Ascending aorta (tissue), 2 donors: ENCODE data around the gene ADGRE1. TPM values are rescaled to one million over a fixed set of nuclear protein-coding genes. Genes with fewer than 3 reads are reported as not detected.

Experiments
- DNase-seq, 2 donors: peaks; one replicate each; pipeline ENCODE4 v3.0.0-alpha.2; 2019; ENCODE audit warnings: low spot score in 2 of 2
- H3K27ac ChIP-seq, 2 donors: fragments of 200-600 bp; sonication (generic); one replicate each; pipeline ENCODE4 v1.5.1; 2016 to 2017; ENCODE audit warnings: mild to moderate bottlenecking in 1 of 2
- H3K27me3 ChIP-seq: fragments of 200-600 bp; sonication (generic); one replicate; pipeline ENCODE4 v1.5.1; 2017
- H3K36me3 ChIP-seq, 2 donors: fragments of 200-600 bp; sonication (generic); one replicate each; pipeline ENCODE4 v1.5.1; 2016
- H3K4me1 ChIP-seq, 2 donors: fragments of 200-600 bp; sonication (generic); one replicate each; pipeline ENCODE4 v1.5.1; 2016 to 2017; ENCODE audit warnings: mild to moderate bottlenecking in 1 of 2
- H3K4me3 ChIP-seq, 2 donors: fragments of 200-600 bp; sonication (generic); one replicate each; pipeline ENCODE4 v1.5.1; 2016 to 2017; ENCODE audit warnings: mild to moderate bottlenecking in 1 of 2
- H3K9me3 ChIP-seq, 2 donors: fragments of 200-600 bp; sonication (generic); one replicate each; pipeline ENCODE4 v1.5.1; 2016
- CTCF ChIP-seq, 3 experiments: fragments of 200-600 bp in 2 of 3; fragments of 450-650 bp in 1 of 3; sonication (generic) in 2 of 3; IDR thresholded peaks; one replicate each; pipeline ENCODE4 v1.5.1; 2016 to 2019; ENCODE audit warnings: antibody characterized with exemption in 3 of 3, mild to moderate bottlenecking in 1 of 3, moderate library complexity in 1 of 3
- intact Hi-C: fragments of 100-400 bp; cut with DNase I; formaldehyde crosslinking; loops from one replicate; pipeline ENCODE4 v1.15.1; 2023
- total RNA-seq: library from RNA; depleted of rRNA; stranded (reverse); fragments of >200 nt; gene quantifications from one replicate; pipeline ENCODE4 v1.1.0, GENCODE V29; 2016

ADGRE1 gene
- total RNA-seq, 1 donor from 2014 or later: not detected

GRCh38 chr19:6849876-6850275 lies 37.5 kb upstream of the ADGRE1 start:
- Histone ChIP-seq H3K4me3 (no peak overlapping the region), H3K27me3 (no peaks in the 10 kb centered on the region), H3K27ac (no peak overlapping the region), H3K9me3 (no peaks in the 10 kb centered on the region), H3K4me1 (no peaks in the 10 kb centered on the region), H3K36me3 (no peaks in the 10 kb centered on the region)
- intact Hi-C loops: no loop called here
- no peak for DNase-seq
- TF ChIP-seq CTCF (IDR thresholded peaks at IDR 0.05): no peak

- no peak for DNase-seq
- intact Hi-C loops: no loop called here
- Histone ChIP-seq H3K27ac (no peak overlapping the region), H3K4me3 (no peak overlapping the region), H3K9me3 (no peaks in the 10 kb centered on the region), H3K36me3 (no peaks in the 10 kb centered on the region), H3K27me3 (no peaks in the 10 kb centered on the region), H3K4me1 (no peaks in the 10 kb centered on the region)
- no peak for TF ChIP-seq CTCF (IDR thresholded peaks at IDR 0.05)
Measured at GRCh38 chr19:6851359-6851758, 36.0 kb upstream of the ADGRE1 start.

DNA sequence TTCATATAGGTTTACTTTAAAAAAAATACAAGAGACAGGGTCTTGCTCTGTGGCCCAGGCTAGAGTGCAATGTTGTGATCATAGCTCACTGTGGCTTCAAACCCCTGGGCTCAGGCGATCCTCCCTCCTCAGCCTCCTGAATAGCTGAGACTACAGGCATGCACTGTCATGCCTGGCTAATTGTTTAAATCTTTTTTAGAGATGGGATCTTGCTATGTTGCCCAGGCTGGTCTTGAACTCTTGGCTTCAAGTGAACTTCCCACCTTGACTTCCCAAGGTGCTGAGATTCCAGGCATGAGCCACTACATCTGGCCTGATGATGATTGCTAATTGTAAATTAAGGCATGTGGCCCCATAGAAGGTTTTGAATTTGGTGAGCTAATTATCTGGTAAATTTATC lies 35.4 kb upstream of the ADGRE1 start:
- intact Hi-C loops: no loop called here
- Histone ChIP-seq H3K9me3 (no peaks in the 10 kb centered on the region), H3K36me3 (no peaks in the 10 kb centered on the region), H3K27me3 (no peaks in the 10 kb centered on the region), H3K27ac (no peak overlapping the region), H3K4me1 (no peaks in the 10 kb centered on the region), H3K4me3 (no peak overlapping the region)
- no peak for TF ChIP-seq CTCF (IDR thresholded peaks at IDR 0.05)
- no peak for DNase-seq

GRCh38 chr19:6853868-6854267 lies 33.5 kb upstream of the ADGRE1 start:
- DNase-seq: no peak
- no peak for TF ChIP-seq CTCF (IDR thresholded peaks at IDR 0.05)
- Histone ChIP-seq H3K4me1 (no peaks in the 10 kb centered on the region), H3K9me3 (no peaks in the 10 kb centered on the region), H3K4me3 (no peak overlapping the region), H3K36me3 (no peaks in the 10 kb centered on the region), H3K27ac (no peak overlapping the region), H3K27me3 (no peaks in the 10 kb centered on the region)
- intact Hi-C loops: no loop called here

GRCh38 chr19:6854758-6855157 lies 32.6 kb upstream of the ADGRE1 start:
- DNase-seq: no peak
- Histone ChIP-seq H3K4me3 (no peak overlapping the region), H3K27ac (no peak overlapping the region), H3K36me3 (no peaks in the 10 kb centered on the region), H3K4me1 (no peaks in the 10 kb centered on the region), H3K9me3 (no peaks in the 10 kb centered on the region), H3K27me3 (no peaks in the 10 kb centered on the region)
- TF ChIP-seq CTCF (IDR thresholded peaks at IDR 0.05): no peak
- intact Hi-C loops: no loop called here

- Histone ChIP-seq H3K27ac (no peak overlapping the region), H3K4me1 (no peaks in the 10 kb centered on the region), H3K36me3 (no peaks in the 10 kb centered on the region), H3K9me3 (no peaks in the 10 kb centered on the region), H3K27me3 (no peaks in the 10 kb centered on the region), H3K4me3 (no peak overlapping the region)
- no peak for DNase-seq
- intact Hi-C loops: no loop called here
- no peak for TF ChIP-seq CTCF (IDR thresholded peaks at IDR 0.05)
Measured at GRCh38 chr19:6856749-6857372, 30.5 kb upstream of the ADGRE1 start.
